ENCODE results near the gene NUP188. TPM values are rescaled to one million over a fixed set of nuclear protein-coding genes. Genes with fewer than 3 reads are reported as not detected.

Gene NUP188
- total RNA-seq, 1 experiment from 2014 or later: 47.3 TPM

GRCh38 chr9:129005336-129005997 lies 58.0 kb downstream of the NUP188 start:
- CTCF ChIA-PET: interaction anchor here (0.6 to 3.8 kb wide), 9 partner anchors 8 to 289 kb away, joined by 3 to 22 read pairs (median 4); no protein-coding TSS in a partner anchor
- TF ChIP-seq CTCF (IDR thresholded peaks at IDR 0.05; ENCODE audit: unreplicated experiment): no peak
- Mint-ChIP-seq H3K4me1 (ENCODE audit: insufficient read depth, unreplicated experiment) (no peaks in the 10 kb centered on the region), H3K27me3 (ENCODE audit: insufficient read depth, unreplicated experiment) (no peaks in the 10 kb centered on the region), H3K9me3 (ENCODE audit: unreplicated experiment) (no peaks in the 10 kb centered on the region), H3K36me3 (ENCODE audit: insufficient read depth, unreplicated experiment) (peaks cover 68% of the 10 kb centered on the region), H3K4me3 (ENCODE audit: unreplicated experiment) (no peak overlapping the region), H3K27ac (ENCODE audit: low read depth, unreplicated experiment) (no peak overlapping the region)
- POLR2A ChIA-PET: interaction anchor here (1.1 to 1.7 kb wide), 2 partner anchors 8 to 12 kb away, joined by 4 to 9 read pairs; no protein-coding TSS in a partner anchor
- intact Hi-C loops (cut with micrococcal nuclease): loop anchor here (5.0 kb wide), 1 partner anchor 153 kb away; no protein-coding TSS in a partner anchor
- DNase-seq (ENCODE audit: unreplicated experiment): no peak
- no TSS peak for BruUV-seq (replicated peaks)

DNA sequence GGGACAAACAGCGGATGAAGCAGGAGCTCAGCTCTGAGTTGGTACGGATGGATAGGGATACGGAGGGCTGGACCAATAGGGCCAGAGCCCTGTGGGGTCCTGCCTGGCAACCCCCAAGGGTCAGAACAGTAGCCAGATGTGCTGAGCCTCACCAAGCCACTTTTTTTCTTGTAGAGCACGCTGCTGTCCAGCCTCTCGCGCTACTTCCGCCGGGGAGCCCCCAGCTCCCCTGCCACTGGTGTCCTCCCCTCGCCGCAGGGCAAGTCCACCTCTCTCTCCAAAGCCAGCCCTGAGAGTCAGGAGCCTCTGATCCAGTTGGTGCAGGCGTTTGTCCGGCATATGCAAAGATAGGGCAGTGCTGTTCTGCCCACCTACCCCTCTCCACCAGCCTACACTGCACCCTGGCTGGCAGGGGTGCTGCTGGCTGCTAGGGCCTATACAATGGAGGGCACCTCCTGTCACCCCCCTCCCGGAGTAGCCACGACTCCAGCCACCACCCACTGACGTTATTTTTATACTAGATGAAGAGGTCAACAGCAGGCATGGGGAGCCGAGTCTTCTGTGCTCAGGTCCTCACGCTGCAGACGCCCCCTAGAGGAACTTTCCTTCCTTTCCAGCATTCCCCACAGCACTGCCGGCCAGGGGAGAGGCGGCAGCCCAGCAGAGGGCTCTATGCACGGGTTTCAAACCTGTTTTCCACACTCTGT lies 59.0 kb downstream of the NUP188 start:
- BruUV-seq (replicated peaks): TSS peak; percentile 63
- no peaks in the 10 kb centered on the region for H3K9me3 Mint-ChIP-seq (ENCODE audit: unreplicated experiment)
- peaks cover 61% of the 10 kb centered on the region for H3K36me3 Mint-ChIP-seq (ENCODE audit: insufficient read depth, unreplicated experiment)
- no peak overlapping the region for H3K27ac Mint-ChIP-seq (ENCODE audit: low read depth, unreplicated experiment)
- no peaks in the 10 kb centered on the region for H3K27me3 Mint-ChIP-seq (ENCODE audit: insufficient read depth, unreplicated experiment)
- intact Hi-C loops (cut with micrococcal nuclease): loop anchor here (5.0 kb wide), 1 partner anchor 154 kb away; no protein-coding TSS in a partner anchor
- DNase-seq (ENCODE audit: unreplicated experiment): peak; percentile 73
- no peaks in the 10 kb centered on the region for H3K4me1 Mint-ChIP-seq (ENCODE audit: insufficient read depth, unreplicated experiment)
- CTCF ChIA-PET: interaction anchor here (0.5 to 3.8 kb wide), 18 partner anchors 9 to 1707 kb away, joined by 3 to 22 read pairs (median 4); no protein-coding TSS in a partner anchor
- peak; percentile 76 for TF ChIP-seq CTCF (IDR thresholded peaks at IDR 0.05; ENCODE audit: unreplicated experiment)
- no peak overlapping the region for H3K4me3 Mint-ChIP-seq (ENCODE audit: unreplicated experiment)
- POLR2A ChIA-PET: no interaction called here

GRCh38 chr9:129007035-129007765 lies 59.7 kb downstream of the NUP188 start:
- H3K27ac Mint-ChIP-seq (ENCODE audit: low read depth, unreplicated experiment): no peak overlapping the region
- intact Hi-C loops (cut with micrococcal nuclease): loop anchor here (5.0 kb wide), 1 partner anchor 155 kb away; no protein-coding TSS in a partner anchor
- no peak for DNase-seq (ENCODE audit: unreplicated experiment)
- H3K4me3 Mint-ChIP-seq (ENCODE audit: unreplicated experiment): no peak overlapping the region
- no peak for TF ChIP-seq CTCF (IDR thresholded peaks at IDR 0.05; ENCODE audit: unreplicated experiment)
- no peaks in the 10 kb centered on the region for H3K27me3 Mint-ChIP-seq (ENCODE audit: insufficient read depth, unreplicated experiment)
- no TSS peak for BruUV-seq (replicated peaks)
- H3K4me1 Mint-ChIP-seq (ENCODE audit: insufficient read depth, unreplicated experiment): no peaks in the 10 kb centered on the region
- no peaks in the 10 kb centered on the region for H3K9me3 Mint-ChIP-seq (ENCODE audit: unreplicated experiment)
- ChIA-PET CTCF (interaction anchor here (0.5 to 3.8 kb wide), 10 partner anchors 9 to 259 kb away, joined by 3 to 22 read pairs (median 3); no protein-coding TSS in a partner anchor), POLR2A (no interaction called here)
- peaks cover 54% of the 10 kb centered on the region for H3K36me3 Mint-ChIP-seq (ENCODE audit: insufficient read depth, unreplicated experiment)

All from MCF 10A (cell line).